Endothelial cell of umbilical vein (primary cell): ENCODE results near the gene STAT1. TPM values are rescaled to one million over a fixed set of nuclear protein-coding genes. Genes with fewer than 3 reads are reported as not detected.

Source experiments
- BruUV-seq: library from RNA; stranded (reverse); fragments of 400-500 nt; replicated peaks from 2 replicates; lab custom pipeline; 2021; lab: Mats Ljungman, UMichigan
- CTCF ChIA-PET: fragments of 300-600, 350-600 bp; sonication (Branson Sonifier 250); formaldehyde crosslinking; loops from one replicate; lab custom pipeline; 2021; ENCODE audit warnings: antibody characterized with exemption, inconsistent platforms; lab: Charles Lee
- POLR2A ChIA-PET: fragments of 300-600, 350-600 bp; sonication (Branson Sonifier 250); formaldehyde crosslinking; loops from one replicate; lab custom pipeline; 2021; ENCODE audit warnings: antibody characterized with exemption, inconsistent platforms; lab: Charles Lee
- DNase-seq: peaks from one replicate; pipeline ENCODE4 v3.0.0-alpha.2; 2011; ENCODE audit warnings: low read depth, low spot score
- FAIRE-seq: peaks from 2 replicates; lab custom pipeline; 2011; peaks lifted over from hg19 to GRCh38; lab: Jason Lieb, UNC
- H2AFZ ChIP-seq: 2 replicates; pipeline ENCODE4 v1.6.0; 2012; ENCODE audit warnings: low read depth, low read length, control low read depth, inconsistent platforms
- H3K27ac ChIP-seq: 2 replicates; pipeline ENCODE4 v1.5.1; 2011; ENCODE audit warnings: low read depth, mild to moderate bottlenecking, control low read depth, low read length, moderate library complexity; ENCODE audit not compliant: insufficient read depth
- H3K27me3 ChIP-seq, 2 experiments: 2 replicates each; pipeline versions ENCODE4 v1.6.0 to v1.6.1; 2011; ENCODE audit warnings: low read length in 2 of 2, mixed read lengths in 1 of 2; ENCODE audit not compliant: control insufficient read depth in 2 of 2, insufficient read depth in 2 of 2
- H3K36me3 ChIP-seq, 2 experiments: 2 replicates in 1 of 2; 3 replicates in 1 of 2; pipeline ENCODE4 v1.5.1; 2011; ENCODE audit warnings: low read length in 2 of 2, mild to moderate bottlenecking in 1 of 2, moderate library complexity in 1 of 2; ENCODE audit not compliant: control insufficient read depth in 2 of 2, insufficient read depth in 2 of 2; ENCODE audit errors: extremely low read depth in 1 of 2
- H3K4me1 ChIP-seq: 3 replicates; pipeline ENCODE4 v1.5.1; 2011; ENCODE audit warnings: mild to moderate bottlenecking, low read length; ENCODE audit not compliant: control insufficient read depth, insufficient read depth; ENCODE audit errors: extremely low read depth
- H3K4me2 ChIP-seq: 2 replicates; pipeline ENCODE4 v1.6.1; 2011; ENCODE audit warnings: low read length, control low read depth, mixed read lengths; ENCODE audit not compliant: insufficient read depth
- H3K4me3 ChIP-seq, 3 experiments: fragments of 200-600 bp in 1 of 3; sonication (generic), shearing (Covaris generic) in 1 of 3; replicated peaks in 1 of 3; 2 replicates each; pipeline ENCODE4 v1.5.1; 2011 to 2016; ENCODE audit warnings: control low read depth in 3 of 3, low read length in 3 of 3, mild to moderate bottlenecking in 2 of 3, inconsistent platforms in 1 of 3, low read depth in 1 of 3, moderate library complexity in 1 of 3; ENCODE audit not compliant: insufficient read depth in 1 of 3
- H3K79me2 ChIP-seq: 2 replicates; pipeline ENCODE4 v1.6.0; 2012; ENCODE audit warnings: low read length, inconsistent platforms; ENCODE audit not compliant: control insufficient read depth, insufficient read depth
- H3K9ac ChIP-seq: replicated peaks from 2 replicates; pipeline ENCODE3; 2011; ENCODE audit warnings: low read length, control low read depth; ENCODE audit not compliant: insufficient read depth; ENCODE audit errors: extremely low read depth
- H3K9me1 ChIP-seq: replicated peaks from 3 replicates; pipeline ENCODE4 v1.6.0; 2011; ENCODE audit warnings: mild to moderate bottlenecking, low read length; ENCODE audit not compliant: control insufficient read depth, insufficient read depth; ENCODE audit errors: extremely low read depth
- H3K9me3 ChIP-seq: replicated peaks from 2 replicates; pipeline ENCODE4 v1.5.1; 2012; ENCODE audit warnings: low read length, inconsistent platforms; ENCODE audit not compliant: control insufficient read depth, insufficient read depth
- H4K20me1 ChIP-seq: replicated peaks from 2 replicates; pipeline ENCODE3; 2011; ENCODE audit warnings: mild to moderate bottlenecking, low read length; ENCODE audit not compliant: control insufficient read depth, insufficient read depth; ENCODE audit errors: extremely low read depth
- EZH2 ChIP-seq: IDR thresholded peaks from 2 replicates; pipeline ENCODE4 v1.6.1; 2012; ENCODE audit warnings: borderline replicate concordance, low read depth, mild to moderate bottlenecking, moderate library complexity, low read length, inconsistent platforms; ENCODE audit not compliant: severe bottlenecking
- FOS ChIP-seq: IDR thresholded peaks from 2 replicates; pipeline ENCODE4 v1.6.1; 2011; ENCODE audit warnings: mild to moderate bottlenecking, low read length, moderate library complexity, borderline replicate concordance; ENCODE audit not compliant: insufficient read depth
- GATA2 ChIP-seq: IDR thresholded peaks from 2 replicates; pipeline ENCODE4 v1.7.0; 2011; ENCODE audit warnings: low read depth, mild to moderate bottlenecking, moderate library complexity, mixed read lengths, low read length; ENCODE audit not compliant: insufficient read length, insufficient read depth
- JUN ChIP-seq: IDR thresholded peaks from 2 replicates; pipeline ENCODE4 v1.6.1; 2011; ENCODE audit warnings: borderline replicate concordance, low read depth; ENCODE audit not compliant: insufficient read length, insufficient read depth
- MYC ChIP-seq: IDR thresholded peaks from one replicate; pipeline ENCODE4 v1.6.1; 2011; ENCODE audit warnings: mild to moderate bottlenecking, low read depth, low read length
- POLR2A ChIP-seq: IDR thresholded peaks from 2 replicates; pipeline ENCODE4 v1.6.1; 2012; ENCODE audit warnings: low read depth, mild to moderate bottlenecking, control low read depth, low read length
- POLR2AphosphoS5 ChIP-seq: IDR thresholded peaks from 2 replicates; pipeline ENCODE4 v1.6.1; 2012; ENCODE audit warnings: low read depth, mild to moderate bottlenecking, control low read depth, low read length, moderate library complexity; ENCODE audit not compliant: insufficient read depth
- dilution Hi-C: fragments of 300-500 bp; cut with MboI; formaldehyde crosslinking; loops from one replicate; pipeline ENCODE4 v1.15.0; 2019; ENCODE audit warnings: low sequenced_read_pairs; ENCODE audit not compliant: extremely low pct_ligation_motif_present
- intact Hi-C: fragments of 100-400 bp; cut with micrococcal nuclease; formaldehyde crosslinking; loops from one replicate; pipeline ENCODE4 v1.10.0; 2022
- polyA plus RNA-seq, 4 experiments: library from polyadenylated mRNA; depleted of rRNA in 3 of 4; stranded (reverse) in 3 of 4; unstranded in 1 of 4; fragments of >200 nt; gene quantifications; 2 replicates each; pipeline versions ENCODE4 v1.2.1 to v1.2.3, GENCODE V29; 2011 to 2012; ENCODE audit warnings: missing spikeins in 1 of 4
- total RNA-seq: library from RNA; stranded (reverse); gene quantifications from 2 replicates; pipeline ENCODE4 v1.2.3, GENCODE V29; 2021
- TF ChIP-seq, protein P1 (sequence below): IDR thresholded peaks from 2 replicates; pipeline ENCODE4 v1.6.1; 2011; ENCODE audit not compliant: insufficient read depth, insufficient read length
- TF ChIP-seq, protein P2 (sequence below), 2 donors: IDR thresholded peaks; 1 replicate in 1 of 2; 2 replicates in 1 of 2; pipeline ENCODE4 v1.5.1; 2011; ENCODE audit warnings: low read length in 2 of 2, mild to moderate bottlenecking in 2 of 2, moderate library complexity in 2 of 2, control low read depth in 1 of 2, inconsistent platforms in 1 of 2, low read depth in 1 of 2; ENCODE audit not compliant: insufficient read depth in 1 of 2; ENCODE audit errors: extremely low read depth in 1 of 2

Gene STAT1
- total and polyA plus RNA-seq, 2 donors (not counting 3 experiments of a cell fraction or from before 2014, with no cell fraction given), result 64.2 to 67.6 TPM

DNA sequence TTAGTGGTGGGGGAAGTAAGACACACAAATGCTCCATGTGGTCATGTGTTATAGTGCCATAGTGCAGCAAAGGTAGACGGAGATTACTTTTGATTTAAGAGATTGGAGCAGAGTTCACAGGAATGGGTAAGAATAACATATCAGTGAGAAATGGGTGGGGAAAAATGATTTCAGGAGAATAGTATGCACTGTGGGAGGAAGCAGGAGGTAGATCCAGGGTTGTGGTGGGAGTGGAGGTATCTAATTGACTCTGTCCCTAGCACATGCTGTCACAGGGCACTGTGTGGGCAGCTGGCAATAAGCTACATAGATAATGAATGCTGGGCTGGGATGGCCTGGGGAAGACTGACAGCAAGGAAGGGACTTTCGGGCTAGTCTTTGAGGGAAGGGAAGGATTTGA lies 65.3 kb downstream of the STAT1 start:
- TF ChIP-seq FOS, result no peak
- TF ChIP-seq MYC, result no peak
- TF ChIP-seq EZH2, result no peak
- TF ChIP-seq, protein P1, sequence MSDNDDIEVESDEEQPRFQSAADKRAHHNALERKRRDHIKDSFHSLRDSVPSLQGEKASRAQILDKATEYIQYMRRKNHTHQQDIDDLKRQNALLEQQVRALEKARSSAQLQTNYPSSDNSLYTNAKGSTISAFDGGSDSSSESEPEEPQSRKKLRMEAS, result no peak
- no peak for TF ChIP-seq GATA2
- TF ChIP-seq POLR2AphosphoS5, result no peak
- TF ChIP-seq, protein P2, sequence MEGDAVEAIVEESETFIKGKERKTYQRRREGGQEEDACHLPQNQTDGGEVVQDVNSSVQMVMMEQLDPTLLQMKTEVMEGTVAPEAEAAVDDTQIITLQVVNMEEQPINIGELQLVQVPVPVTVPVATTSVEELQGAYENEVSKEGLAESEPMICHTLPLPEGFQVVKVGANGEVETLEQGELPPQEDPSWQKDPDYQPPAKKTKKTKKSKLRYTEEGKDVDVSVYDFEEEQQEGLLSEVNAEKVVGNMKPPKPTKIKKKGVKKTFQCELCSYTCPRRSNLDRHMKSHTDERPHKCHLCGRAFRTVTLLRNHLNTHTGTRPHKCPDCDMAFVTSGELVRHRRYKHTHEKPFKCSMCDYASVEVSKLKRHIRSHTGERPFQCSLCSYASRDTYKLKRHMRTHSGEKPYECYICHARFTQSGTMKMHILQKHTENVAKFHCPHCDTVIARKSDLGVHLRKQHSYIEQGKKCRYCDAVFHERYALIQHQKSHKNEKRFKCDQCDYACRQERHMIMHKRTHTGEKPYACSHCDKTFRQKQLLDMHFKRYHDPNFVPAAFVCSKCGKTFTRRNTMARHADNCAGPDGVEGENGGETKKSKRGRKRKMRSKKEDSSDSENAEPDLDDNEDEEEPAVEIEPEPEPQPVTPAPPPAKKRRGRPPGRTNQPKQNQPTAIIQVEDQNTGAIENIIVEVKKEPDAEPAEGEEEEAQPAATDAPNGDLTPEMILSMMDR (IDR thresholded peaks at IDR 0.05; ENCODE audit: extremely low read depth in 1 of 2, insufficient read depth in 1 of 2, low read depth in 1 of 2, low read length in 2 of 2), result no peak
- no peak for TF ChIP-seq JUN
- no peak for TF ChIP-seq POLR2A
- Histone ChIP-seq H3K4me3 (no peak overlapping the region), H4K20me1 (no peaks in the 10 kb centered on the region), H2AFZ (no peak overlapping the region), H3K9ac (no peak overlapping the region), H3K27ac (peak overlapping the region; percentile 78), H3K9me1 (no peaks in the 10 kb centered on the region), H3K27me3 (no peaks in the 10 kb centered on the region), H3K79me2 (no peaks in the 10 kb centered on the region), H3K4me1 (peaks cover 31% of the 10 kb centered on the region), H3K36me3 (no peaks in the 10 kb centered on the region), H3K4me2 (peak overlapping the region; percentile 74), H3K9me3 (no peaks in the 10 kb centered on the region)
- intact Hi-C loops (loop anchor here (5.0 kb wide), 2 partner anchors 64 to 96 kb away; partner anchors contain the start of gene STAT1), dilution Hi-C loops (no loop called here)
- DNase-seq (peak; percentile 51), FAIRE-seq (no peak)
- CTCF ChIA-PET, result interaction anchor here (1.3 to 3.6 kb wide), 7 partner anchors 10 to 98 kb away, joined by 5 to 25 read pairs (median 10); partner anchors contain the start of gene GLS
- BruUV-seq, result no TSS peak
- POLR2A ChIA-PET, result interaction anchor here (0.6 to 1.8 kb wide), 3 partner anchors 11 to 166 kb away, joined by 3 to 14 read pairs (median 6); no protein-coding TSS in a partner anchor
